NCI-H748 (cell line): Measurements from ENCODE around the gene KRT4.
A peak's percentile ranks its signal among the peaks of the same experiment; 100 is the strongest.

Source experiments
- DNase-seq: peaks from one replicate; lab custom pipeline; 2025; ENCODE audit not compliant: unreplicated experiment; lab: John Stamatoyannopoulos, UW

The KRT4 gene

DNA sequence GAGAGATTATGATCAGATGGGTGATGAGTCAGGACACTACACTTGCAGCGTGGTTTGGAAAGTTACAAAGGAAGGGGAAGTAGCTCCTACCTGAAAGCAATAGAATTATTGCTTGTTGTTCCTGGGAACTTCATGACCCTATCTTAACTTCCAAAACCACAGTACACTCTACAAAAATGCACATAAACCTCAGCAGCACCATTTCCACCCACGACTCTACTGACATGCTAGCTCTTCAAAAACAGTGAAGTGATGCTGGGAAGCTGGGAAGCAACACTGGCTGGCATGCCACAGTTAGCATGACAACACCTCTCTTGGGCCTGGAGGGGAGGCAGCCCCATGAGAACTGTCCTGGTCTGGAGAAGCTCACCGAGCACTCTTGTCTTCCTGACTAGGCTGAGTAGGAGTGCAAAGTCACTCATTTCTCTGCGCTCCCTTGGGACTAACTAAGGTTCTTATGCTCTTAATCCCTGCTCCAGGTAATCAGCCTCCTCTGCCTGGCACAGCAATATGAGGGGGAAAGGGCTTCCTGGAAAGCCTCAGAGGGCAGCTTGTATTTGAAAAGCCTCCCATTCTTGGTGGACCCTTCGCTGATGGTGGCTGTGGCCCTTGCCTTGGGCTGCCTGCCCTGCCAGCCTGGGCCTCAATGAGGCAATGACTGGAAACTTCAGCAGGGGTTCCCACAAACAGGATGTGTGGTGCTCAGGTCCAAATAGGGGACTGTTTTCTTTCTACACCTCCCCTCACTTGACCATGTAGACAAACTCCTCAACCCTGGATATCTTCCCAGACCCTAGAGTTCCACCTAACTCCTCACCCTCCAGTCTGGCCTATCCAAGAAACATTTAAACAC is 19.2 kb downstream of the KRT4 start:
- DNase-seq = no peak

DNA sequence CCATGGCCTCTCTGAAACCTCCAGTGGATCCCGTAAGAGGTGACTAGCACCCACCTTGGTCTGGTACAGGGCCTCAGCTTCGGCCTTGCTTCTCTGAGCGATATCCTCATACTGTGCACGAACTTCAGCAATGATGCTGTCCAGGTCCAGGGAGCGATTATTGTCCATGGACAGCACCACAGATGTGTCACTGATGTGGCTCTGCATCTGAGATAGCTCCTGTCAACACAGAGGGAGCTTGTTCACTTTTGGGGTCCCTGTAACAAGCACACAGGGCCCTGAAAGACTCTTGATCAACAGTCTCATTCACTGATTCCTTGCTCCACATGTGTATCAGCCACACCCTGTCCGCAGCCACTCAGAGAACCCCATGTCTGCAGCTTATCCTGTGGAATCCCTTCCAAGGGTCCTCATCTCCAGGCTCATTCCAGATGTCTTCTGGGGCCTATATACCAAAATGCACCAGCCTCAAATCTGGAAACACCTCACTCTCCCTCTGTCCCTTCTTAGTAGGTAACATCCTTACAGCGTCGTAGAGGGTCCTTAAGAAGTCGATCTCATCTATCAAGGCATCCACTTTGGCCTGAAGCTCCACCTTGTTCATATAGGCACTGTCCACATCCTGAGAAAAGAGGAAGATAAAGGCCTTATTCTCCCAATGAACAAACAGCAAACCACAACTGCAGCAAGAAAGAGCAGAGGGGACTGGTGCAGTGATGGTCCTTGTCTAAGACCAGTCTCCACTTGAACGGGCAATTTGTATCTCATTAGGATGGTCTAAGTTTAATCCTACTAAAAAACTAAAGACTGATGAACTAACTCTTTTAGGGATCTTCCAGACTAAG is 21.5 kb downstream of the KRT4 start:
- DNase-seq = no peak

DNA sequence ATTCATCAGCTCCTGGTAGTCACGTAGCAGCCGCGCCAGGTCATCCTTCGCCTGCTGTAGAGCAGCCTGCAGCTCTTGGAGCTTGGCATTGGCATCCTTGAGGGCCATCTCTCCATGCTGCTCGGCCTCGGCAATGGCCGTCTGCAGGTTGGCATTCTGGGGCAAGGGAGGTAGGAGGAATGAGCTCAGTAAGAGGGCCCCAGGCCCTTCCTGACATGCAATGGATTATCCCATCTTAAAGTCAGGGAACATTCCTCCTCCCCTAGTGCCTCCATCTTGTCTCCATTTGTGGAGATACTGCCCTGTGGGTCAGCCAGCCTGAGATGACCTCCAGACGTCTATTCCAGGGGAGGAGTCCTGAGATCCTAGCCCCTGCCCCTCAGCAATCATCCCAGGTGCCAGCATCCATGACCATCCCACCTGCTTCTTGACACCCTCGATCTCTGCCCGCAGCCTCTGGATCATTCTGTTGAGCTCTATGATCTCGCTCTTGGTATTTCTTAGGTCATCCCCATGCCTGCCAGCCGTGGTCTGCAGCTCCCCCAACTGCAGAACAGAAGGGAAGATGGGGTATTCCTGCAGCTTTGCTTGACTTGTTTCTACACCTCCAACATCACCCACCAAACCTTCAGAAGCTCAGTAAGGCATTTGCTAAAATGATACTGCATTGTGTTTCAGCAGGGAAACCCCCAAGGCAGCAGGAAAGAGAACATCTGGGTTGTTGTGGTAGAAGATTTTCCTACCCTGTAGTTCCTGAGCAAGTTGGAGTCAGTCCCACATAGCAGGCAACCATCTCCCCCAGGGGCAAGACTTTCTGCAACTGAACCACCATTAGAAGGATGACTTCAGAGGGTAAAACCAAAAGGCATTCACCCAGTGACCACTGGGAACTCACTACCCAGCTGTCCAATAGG is 22.4 kb downstream of the KRT4 start:
- DNase-seq = no peak

DNA sequence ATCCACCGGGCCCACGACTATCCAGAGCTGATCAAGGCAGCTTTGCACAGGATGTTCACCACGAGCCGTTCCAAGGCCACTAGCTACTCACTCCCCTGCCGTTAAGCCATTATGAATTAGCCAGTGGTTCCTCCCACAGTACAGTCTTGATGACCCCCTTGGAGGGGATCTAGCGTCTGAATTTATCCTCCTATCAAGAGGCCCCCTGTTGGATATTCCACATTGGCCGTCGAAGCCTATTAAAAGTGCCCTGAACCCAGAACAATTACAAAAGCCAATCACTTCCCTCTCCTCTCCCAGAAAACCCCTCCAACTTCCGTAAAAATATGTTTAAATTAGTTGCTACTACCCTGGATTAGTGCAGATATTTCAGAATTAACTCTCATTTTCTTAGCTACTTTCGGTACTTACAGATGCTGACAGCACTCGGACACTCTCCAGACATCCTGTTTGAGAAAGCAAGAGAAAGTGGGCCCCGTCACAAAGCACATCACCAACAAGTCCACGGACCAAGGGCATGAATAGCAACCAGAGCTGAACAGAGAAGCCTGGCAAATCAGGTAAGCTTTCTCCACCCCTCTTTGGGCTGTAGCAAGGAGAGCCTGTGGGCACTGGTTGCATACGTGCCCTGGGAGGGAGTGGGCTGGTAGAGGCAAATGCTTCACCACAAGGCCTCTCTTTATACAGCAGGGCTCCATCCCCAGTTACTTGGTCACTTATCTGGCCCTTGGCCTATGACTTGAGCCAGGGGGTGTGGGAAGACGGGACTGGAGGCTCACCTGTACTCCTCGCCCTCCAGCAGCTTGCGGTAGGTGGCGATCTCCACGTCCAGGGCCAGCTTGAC is 23.3 kb downstream of the KRT4 start:
- no peak for DNase-seq

- DNase-seq = no peak
Measured at GRCh38 chr12:52789637-52790426, 24.1 kb downstream of the KRT4 start.

- no peak for DNase-seq
Measured at GRCh38 chr12:52788876-52789636, 24.9 kb downstream of the KRT4 start.

GRCh38 chr12:52788192-52788875 is 25.6 kb downstream of the KRT4 start:
- no peak for DNase-seq

DNA sequence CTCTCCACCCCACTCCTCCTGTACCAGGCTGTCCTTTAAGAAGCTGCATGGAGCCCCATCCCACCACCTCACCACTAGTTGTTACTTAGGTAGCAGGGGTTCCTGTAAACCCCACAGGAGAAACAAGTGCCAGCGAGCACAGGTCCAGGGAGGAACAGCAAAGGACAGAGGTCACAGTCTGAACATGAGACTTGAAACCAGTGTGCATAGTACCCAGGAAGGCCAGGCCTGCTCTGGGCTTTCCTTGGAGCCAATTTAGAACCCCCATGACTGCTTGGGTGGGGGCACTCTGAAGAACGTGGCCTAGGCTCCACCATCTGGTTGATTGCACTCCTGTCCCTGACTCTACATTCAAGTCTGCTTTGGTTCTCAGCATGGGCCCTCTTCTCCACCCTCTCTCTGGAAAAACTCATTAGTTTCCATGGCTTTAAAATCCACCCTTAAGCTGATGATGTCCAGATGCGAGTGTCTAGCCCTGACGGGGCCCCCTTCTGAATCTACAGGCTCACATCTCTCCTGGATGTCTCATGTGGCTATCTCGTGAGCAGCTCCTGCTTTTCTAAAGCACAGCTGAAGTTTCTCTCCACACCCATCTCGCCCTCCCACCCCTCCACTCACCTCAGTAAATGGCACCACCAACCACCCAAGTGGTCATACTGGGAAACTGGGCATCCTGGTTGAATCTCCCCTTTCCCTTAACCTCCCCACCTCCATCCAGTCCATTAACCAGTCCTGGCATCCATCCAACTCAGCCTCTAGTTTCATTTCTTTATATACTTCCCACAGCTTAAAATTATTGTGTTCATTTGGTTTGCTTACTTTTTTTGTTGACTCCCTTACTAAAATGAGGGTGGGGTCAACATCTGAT is 26.4 kb downstream of the KRT4 start:
- peak; percentile 54 for DNase-seq

DNA sequence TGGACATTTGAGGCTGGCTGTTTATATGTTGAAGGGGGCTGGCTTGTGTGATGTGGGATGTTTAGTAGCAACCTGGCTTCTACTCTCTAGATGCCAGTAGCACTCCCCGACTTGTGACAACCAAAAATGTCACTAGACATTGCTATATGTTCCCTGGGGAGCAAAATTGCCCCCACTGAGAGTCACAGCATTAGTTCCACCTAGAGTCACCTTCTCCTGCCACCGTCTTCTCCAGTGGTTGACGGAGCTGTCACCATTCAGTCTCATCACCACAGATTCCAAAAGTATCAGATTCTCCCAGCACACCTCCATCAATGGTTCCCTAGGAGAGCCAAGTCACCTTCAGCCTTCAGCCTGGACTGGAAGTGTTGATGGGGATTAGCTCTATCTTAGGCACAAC is 29.0 kb downstream of the KRT4 start:
- DNase-seq = no peak

- DNase-seq = no peak
Measured at GRCh38 chr12:52783563-52784316, 30.2 kb downstream of the KRT4 start.

- DNase-seq = no peak
Measured at GRCh38 chr12:52782502-52782901, 31.4 kb downstream of the KRT4 start.

DNA sequence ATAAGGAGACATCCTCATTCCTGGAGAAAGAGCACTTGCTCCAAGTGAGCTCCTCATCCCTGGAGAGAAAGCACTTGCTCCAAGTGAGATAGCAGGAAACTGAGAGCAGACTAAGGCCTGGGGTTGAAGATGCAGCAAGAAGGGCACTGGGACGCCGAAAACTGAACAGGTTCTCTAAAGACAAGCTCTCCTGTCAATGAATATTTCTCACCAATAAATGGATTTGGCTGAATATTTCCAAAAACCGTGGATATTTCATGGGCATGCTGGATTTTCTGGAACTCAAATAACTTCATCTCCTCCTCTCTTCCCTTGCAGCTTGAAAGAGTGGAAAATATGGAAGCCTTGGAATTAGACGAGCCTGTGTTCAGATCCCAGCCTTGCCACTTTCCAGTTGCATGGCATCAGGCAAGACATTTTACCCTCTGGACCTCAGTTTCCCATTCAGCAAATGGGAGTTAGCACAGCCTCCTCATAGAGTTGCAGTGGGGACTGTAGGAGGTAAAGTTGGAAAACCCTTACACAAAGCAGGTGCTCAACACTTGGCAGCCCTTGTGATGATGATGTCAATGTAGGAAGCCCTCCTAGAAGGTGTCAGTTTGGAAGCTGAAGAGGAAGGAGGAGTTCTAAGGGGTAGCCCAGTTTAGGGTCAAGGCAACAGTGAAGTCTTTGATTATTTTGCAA is 32.4 kb downstream of the KRT4 start:
- DNase-seq = no peak

- DNase-seq = no peak
Measured at GRCh38 chr12:52779914-52780313, 34.0 kb downstream of the KRT4 start.

GRCh38 chr12:52778833-52779232 is 35.1 kb downstream of the KRT4 start:
- DNase-seq = no peak

DNA sequence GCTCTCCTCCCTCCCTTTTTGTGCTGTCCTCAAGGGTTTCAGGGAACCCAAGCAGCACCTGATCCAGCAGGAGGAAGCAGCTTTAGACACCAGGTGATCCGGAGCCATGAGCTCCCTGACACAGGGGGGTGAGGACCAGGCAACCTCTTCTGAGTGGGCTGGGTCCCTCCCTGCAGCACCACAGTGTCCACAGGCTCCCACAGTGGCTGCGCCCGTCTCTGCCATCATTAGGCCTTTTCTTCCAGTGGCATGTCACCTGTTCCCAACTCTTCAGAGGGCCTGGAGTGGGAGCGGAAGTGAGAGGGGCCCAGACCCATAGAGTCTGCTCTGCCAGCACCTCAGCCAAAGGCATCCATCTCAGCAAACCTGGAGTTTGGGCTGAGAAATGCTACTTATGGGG is 36.4 kb downstream of the KRT4 start:
- no peak for DNase-seq

DNA sequence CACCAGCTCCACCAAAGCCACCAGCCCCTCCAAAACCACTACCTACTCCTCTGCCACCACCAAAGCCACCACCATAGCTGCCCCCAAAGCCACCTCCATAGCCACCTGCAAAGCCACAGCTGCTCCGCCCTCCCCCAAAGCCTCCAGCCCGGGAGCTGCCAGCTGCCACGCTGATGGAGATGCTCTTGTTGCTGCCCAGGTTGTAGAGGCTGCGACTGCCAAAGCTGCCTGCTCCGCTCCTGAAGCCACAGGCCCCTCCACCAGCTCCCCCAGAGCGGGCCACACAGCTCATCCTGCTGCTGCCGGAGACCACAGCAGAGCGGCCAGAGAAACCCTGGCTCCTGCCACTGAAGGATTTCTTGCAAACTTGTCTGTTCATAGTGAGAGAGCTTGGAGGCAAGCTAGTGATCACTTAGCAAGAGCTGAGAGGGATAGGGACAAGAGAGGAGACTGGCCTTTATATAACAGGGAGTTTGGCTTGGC is 37.0 kb downstream of the KRT4 start, which contains the start of gene KRT76:
TSS of gene KRT76 (minus strand) at position 433 of the 483 bp plus-strand sequence. CDS start at position 379, 54 bp downstream.
- no peak for DNase-seq
